Astrocyte (in vitro differentiated cells and primary cell): ENCODE data around the gene PLB1. TPM values are rescaled to one million over a fixed set of nuclear protein-coding genes. Genes with fewer than 3 reads are reported as not detected.

ENCODE experiments used
- DNase-seq: peaks from one replicate; pipeline ENCODE4 v3.0.0-alpha.2; 2010; ENCODE audit warnings: low read depth
- FAIRE-seq: peaks from 2 replicates; lab custom pipeline; 2011; peaks lifted over from hg19 to GRCh38; lab: Jason Lieb, UNC
- H2AFZ ChIP-seq: 2 replicates; pipeline ENCODE4 v1.6.0; 2012; ENCODE audit warnings: low read depth, low read length, inconsistent platforms
- H3K27ac ChIP-seq: 2 replicates; pipeline ENCODE4 v1.5.1; 2011; ENCODE audit warnings: low read depth, low read length, inconsistent platforms
- H3K27me3 ChIP-seq: 2 replicates; pipeline ENCODE4 v1.6.0; 2011; ENCODE audit warnings: low read length, inconsistent platforms; ENCODE audit not compliant: insufficient read depth
- H3K36me3 ChIP-seq: 2 replicates; pipeline ENCODE4 v1.5.1; 2011; ENCODE audit warnings: low read length, inconsistent platforms; ENCODE audit not compliant: insufficient read depth
- H3K4me1 ChIP-seq: 2 replicates; pipeline ENCODE4 v1.5.1; 2011; ENCODE audit warnings: low read length, inconsistent platforms; ENCODE audit not compliant: insufficient read depth
- H3K4me2 ChIP-seq: 2 replicates; pipeline ENCODE4 v1.6.0; 2012; ENCODE audit warnings: low read length, inconsistent platforms
- H3K4me3 ChIP-seq: 2 replicates; pipeline ENCODE4 v1.5.1; 2011; ENCODE audit warnings: low read depth, mild to moderate bottlenecking, low read length, inconsistent platforms; ENCODE audit not compliant: insufficient read depth
- H3K79me2 ChIP-seq: 2 replicates; pipeline ENCODE4 v1.6.0; 2012; ENCODE audit warnings: mild to moderate bottlenecking, low read length, inconsistent platforms; ENCODE audit not compliant: insufficient read depth
- H3K9ac ChIP-seq: 2 replicates; pipeline ENCODE4 v1.6.0; 2012; ENCODE audit warnings: mild to moderate bottlenecking, low read length, inconsistent platforms
- H3K9me3 ChIP-seq: 2 replicates; pipeline ENCODE4 v1.5.1; 2012; ENCODE audit warnings: low read depth, mild to moderate bottlenecking, low read length, inconsistent platforms; ENCODE audit not compliant: insufficient read depth
- H4K20me1 ChIP-seq: 2 replicates; pipeline ENCODE4 v1.6.0; 2012; ENCODE audit warnings: low read length, inconsistent platforms; ENCODE audit not compliant: insufficient read depth
- H3K27ac Mint-ChIP-seq: one replicate; pipeline ENCODE4 v1.8.0; 2021; ENCODE audit warnings: mild to moderate bottlenecking, mixed read lengths; ENCODE audit not compliant: unreplicated experiment
- H3K27me3 Mint-ChIP-seq: one replicate; pipeline ENCODE4 v1.8.0; 2021; ENCODE audit warnings: low read depth, mixed read lengths; ENCODE audit not compliant: unreplicated experiment
- H3K36me3 Mint-ChIP-seq: one replicate; pipeline ENCODE4 v1.8.0; 2021; ENCODE audit warnings: low read depth, mixed read lengths; ENCODE audit not compliant: unreplicated experiment
- H3K4me1 Mint-ChIP-seq: one replicate; pipeline ENCODE4 v1.8.0; 2021; ENCODE audit warnings: low read depth, mixed read lengths; ENCODE audit not compliant: unreplicated experiment
- H3K4me3 Mint-ChIP-seq: one replicate; pipeline ENCODE4 v1.8.0; 2021; ENCODE audit warnings: mild to moderate bottlenecking, moderate library complexity, mixed read lengths; ENCODE audit not compliant: unreplicated experiment
- H3K9me3 Mint-ChIP-seq: one replicate; pipeline ENCODE4 v1.8.0; 2021; ENCODE audit warnings: mild to moderate bottlenecking, mixed read lengths; ENCODE audit not compliant: unreplicated experiment
- EZH2 ChIP-seq: IDR thresholded peaks from 2 replicates; pipeline ENCODE4 v1.6.1; 2012; ENCODE audit warnings: mild to moderate bottlenecking, low read length, inconsistent platforms; ENCODE audit not compliant: insufficient read depth
- total RNA-seq: library from RNA; stranded (reverse); gene quantifications from 2 replicates; pipeline ENCODE4 v1.2.1, GENCODE V29; 2021
- TF ChIP-seq, protein P1 (sequence below): IDR thresholded peaks from 2 replicates; pipeline ENCODE4 v1.5.1; 2011; ENCODE audit warnings: low read depth, mild to moderate bottlenecking, inconsistent platforms, low read length, moderate library complexity; ENCODE audit not compliant: insufficient read depth

PLB1 gene
- total RNA-seq, 1 donor from 2014 or later, result 0.98 TPM

- Mint-ChIP-seq H3K9me3 (no peaks in the 10 kb centered on the region), H3K4me3 (no peak overlapping the region), H3K36me3 (peaks cover 4% of the 10 kb centered on the region), H3K4me1 (peaks cover 26% of the 10 kb centered on the region), H3K27me3 (peaks cover 3% of the 10 kb centered on the region), H3K27ac (peak overlapping the region; percentile 69)
- H2AFZ ChIP-seq, result no peak overlapping the region
- H3K9me3 ChIP-seq, result no peaks in the 10 kb centered on the region
- H3K9ac ChIP-seq, result no peak overlapping the region
- FAIRE-seq, result no peak
- no peak overlapping the region for H3K4me2 ChIP-seq
- peaks cover 31% of the 10 kb centered on the region for H3K4me1 ChIP-seq
- no peaks in the 10 kb centered on the region for H3K79me2 ChIP-seq
- DNase-seq, result no peak
- H3K27me3 ChIP-seq, result no peaks in the 10 kb centered on the region
- TF ChIP-seq, protein P1, sequence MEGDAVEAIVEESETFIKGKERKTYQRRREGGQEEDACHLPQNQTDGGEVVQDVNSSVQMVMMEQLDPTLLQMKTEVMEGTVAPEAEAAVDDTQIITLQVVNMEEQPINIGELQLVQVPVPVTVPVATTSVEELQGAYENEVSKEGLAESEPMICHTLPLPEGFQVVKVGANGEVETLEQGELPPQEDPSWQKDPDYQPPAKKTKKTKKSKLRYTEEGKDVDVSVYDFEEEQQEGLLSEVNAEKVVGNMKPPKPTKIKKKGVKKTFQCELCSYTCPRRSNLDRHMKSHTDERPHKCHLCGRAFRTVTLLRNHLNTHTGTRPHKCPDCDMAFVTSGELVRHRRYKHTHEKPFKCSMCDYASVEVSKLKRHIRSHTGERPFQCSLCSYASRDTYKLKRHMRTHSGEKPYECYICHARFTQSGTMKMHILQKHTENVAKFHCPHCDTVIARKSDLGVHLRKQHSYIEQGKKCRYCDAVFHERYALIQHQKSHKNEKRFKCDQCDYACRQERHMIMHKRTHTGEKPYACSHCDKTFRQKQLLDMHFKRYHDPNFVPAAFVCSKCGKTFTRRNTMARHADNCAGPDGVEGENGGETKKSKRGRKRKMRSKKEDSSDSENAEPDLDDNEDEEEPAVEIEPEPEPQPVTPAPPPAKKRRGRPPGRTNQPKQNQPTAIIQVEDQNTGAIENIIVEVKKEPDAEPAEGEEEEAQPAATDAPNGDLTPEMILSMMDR, result no peak
- TF ChIP-seq EZH2, result no peak
- H4K20me1 ChIP-seq, result no peaks in the 10 kb centered on the region
- H3K4me3 ChIP-seq, result no peak overlapping the region
- H3K36me3 ChIP-seq, result no peaks in the 10 kb centered on the region
- H3K27ac ChIP-seq, result no peak overlapping the region
Measured at GRCh38 chr2:28451793-28452533, 43.9 kb upstream of the PLB1 start.

DNA sequence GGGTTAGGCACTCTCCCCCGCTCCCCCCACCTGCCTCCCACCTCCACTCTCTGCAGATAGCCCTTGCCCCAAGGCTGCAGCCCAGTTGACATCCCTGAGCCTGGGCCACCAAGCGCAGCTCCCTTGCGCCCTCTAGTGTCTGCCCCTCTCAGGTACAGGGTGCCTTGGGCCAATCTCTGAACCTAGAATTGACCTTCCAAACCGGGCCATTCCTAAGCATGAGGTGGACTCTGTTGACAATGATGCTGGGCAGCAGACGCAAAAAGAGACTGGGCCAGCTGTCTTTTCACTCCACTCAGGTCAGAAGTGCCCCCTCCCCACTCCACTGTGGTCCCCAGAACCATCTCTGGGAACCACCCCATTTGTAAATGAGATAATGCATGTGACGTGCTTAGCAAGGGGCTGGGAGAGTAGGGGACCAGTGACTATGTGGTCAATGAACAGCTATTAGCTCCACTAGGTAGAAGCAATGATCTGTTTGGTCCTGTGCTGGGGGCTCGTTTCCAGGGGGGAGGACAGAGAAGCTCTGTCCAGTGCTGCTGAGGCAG is 43.3 kb upstream of the PLB1 start:
- H3K9ac ChIP-seq, result no peak overlapping the region
- no peaks in the 10 kb centered on the region for H4K20me1 ChIP-seq
- H3K4me2 ChIP-seq, result no peak overlapping the region
- no peaks in the 10 kb centered on the region for H3K27me3 ChIP-seq
- no peaks in the 10 kb centered on the region for H3K36me3 ChIP-seq
- no peak overlapping the region for H3K27ac ChIP-seq
- TF ChIP-seq, protein P1, result peak; percentile 67
- TF ChIP-seq EZH2, result no peak
- H3K4me1 Mint-ChIP-seq, result peaks cover 23% of the 10 kb centered on the region
- H3K4me3 Mint-ChIP-seq, result no peak overlapping the region
- no peak overlapping the region for H2AFZ ChIP-seq
- H3K4me3 ChIP-seq, result no peak overlapping the region
- peaks cover 3% of the 10 kb centered on the region for H3K27me3 Mint-ChIP-seq
- H3K36me3 Mint-ChIP-seq, result peaks cover 4% of the 10 kb centered on the region
- H3K79me2 ChIP-seq, result no peaks in the 10 kb centered on the region
- FAIRE-seq (no peak), DNase-seq (no peak)
- H3K27ac Mint-ChIP-seq, result no peak overlapping the region
- H3K9me3 ChIP-seq, result no peaks in the 10 kb centered on the region
- peaks cover 24% of the 10 kb centered on the region for H3K4me1 ChIP-seq
- H3K9me3 Mint-ChIP-seq, result no peaks in the 10 kb centered on the region

GRCh38 chr2:28453396-28453795 is 42.5 kb upstream of the PLB1 start:
- no peaks in the 10 kb centered on the region for H3K36me3 ChIP-seq
- H3K9me3 Mint-ChIP-seq, result no peaks in the 10 kb centered on the region
- no peaks in the 10 kb centered on the region for H4K20me1 ChIP-seq
- DNase-seq (no peak), FAIRE-seq (no peak)
- TF ChIP-seq, protein P1, result no peak
- TF ChIP-seq EZH2, result no peak
- H3K4me1 ChIP-seq, result peaks cover 17% of the 10 kb centered on the region
- no peak overlapping the region for H3K4me2 ChIP-seq
- H3K27me3 ChIP-seq, result no peaks in the 10 kb centered on the region
- no peak overlapping the region for H3K9ac ChIP-seq
- H3K4me3 Mint-ChIP-seq, result no peak overlapping the region
- peaks cover 3% of the 10 kb centered on the region for H3K27me3 Mint-ChIP-seq
- no peak overlapping the region for H3K4me3 ChIP-seq
- H2AFZ ChIP-seq, result no peak overlapping the region
- H3K27ac Mint-ChIP-seq, result no peak overlapping the region
- H3K36me3 Mint-ChIP-seq, result peaks cover 4% of the 10 kb centered on the region
- H3K9me3 ChIP-seq, result no peaks in the 10 kb centered on the region
- peaks cover 16% of the 10 kb centered on the region for H3K4me1 Mint-ChIP-seq
- no peaks in the 10 kb centered on the region for H3K79me2 ChIP-seq
- no peak overlapping the region for H3K27ac ChIP-seq
